Activated gamma-delta T cell treated with Interleukin-2 at 50 U/mL for 16 hours (primary cell): ENCODE results near the gene TAF8.

ENCODE experiments used
- DNase-seq: peaks from one replicate; pipeline ENCODE4 v3.0.0-alpha.2; 2020

The TAF8 gene

DNA sequence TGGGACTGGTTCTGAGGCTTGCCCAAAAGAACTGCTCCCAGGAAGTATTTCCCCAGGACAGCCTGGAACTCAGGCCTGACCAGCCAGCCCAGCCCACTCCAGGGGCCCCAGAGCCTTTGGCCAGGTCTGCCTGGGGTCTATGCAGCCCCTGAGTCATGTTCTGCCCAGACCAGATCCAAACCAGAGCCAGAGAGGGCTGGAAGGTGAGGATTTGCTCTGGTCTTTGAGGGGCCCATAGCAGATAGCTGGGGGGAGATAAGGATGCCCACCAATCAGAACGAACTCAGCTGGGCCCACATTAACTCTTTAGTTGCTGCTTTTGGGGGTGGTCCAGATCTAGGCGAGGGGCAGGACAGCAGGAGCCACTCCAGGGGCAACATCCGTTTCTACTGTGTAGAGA is 75.3 kb downstream of the TAF8 start:
- no peak for DNase-seq

DNA sequence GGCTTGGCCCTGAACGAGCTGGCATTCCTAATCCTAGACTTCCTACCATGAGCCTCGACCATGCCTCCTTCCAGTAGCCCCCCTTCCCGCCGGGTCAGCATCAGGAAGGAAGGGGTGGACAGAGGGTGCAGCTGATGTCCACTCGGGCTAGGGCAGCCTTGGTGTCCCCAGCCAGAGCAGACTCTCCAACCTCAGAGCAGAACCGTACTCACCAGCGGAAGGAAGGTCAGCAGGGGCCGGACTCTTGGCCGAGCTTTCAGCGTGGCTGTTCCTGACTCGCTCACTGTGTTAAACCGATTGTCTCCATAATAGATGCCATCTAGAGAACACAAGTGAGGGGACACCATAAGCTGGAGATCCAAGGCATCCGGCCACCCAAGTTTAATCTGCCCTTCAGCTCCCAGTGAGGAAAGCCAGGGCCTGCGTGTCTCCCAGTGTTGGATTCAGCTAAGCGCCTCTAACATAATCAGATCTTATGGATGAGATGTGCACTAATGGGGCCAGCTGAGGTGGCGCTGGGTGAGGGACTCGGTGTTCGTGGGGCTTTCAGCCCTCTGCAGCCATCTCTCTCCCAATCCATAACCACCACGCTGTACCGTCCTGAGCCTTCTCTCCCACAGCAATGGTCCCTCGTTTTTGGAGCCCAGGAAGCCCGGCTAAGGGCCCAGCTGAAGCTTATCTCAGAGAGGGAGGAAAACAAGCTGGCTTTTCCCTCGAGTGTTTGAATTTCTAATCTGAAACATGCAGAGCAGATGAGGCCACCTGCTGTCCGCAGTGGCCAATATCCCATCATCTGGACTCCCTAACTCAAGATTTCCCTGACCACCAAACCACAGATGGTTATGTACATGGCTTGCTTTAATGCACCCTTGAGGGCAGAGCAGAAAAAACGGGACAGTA is 78.4 kb downstream of the TAF8 start:
- no peak for DNase-seq

DNA sequence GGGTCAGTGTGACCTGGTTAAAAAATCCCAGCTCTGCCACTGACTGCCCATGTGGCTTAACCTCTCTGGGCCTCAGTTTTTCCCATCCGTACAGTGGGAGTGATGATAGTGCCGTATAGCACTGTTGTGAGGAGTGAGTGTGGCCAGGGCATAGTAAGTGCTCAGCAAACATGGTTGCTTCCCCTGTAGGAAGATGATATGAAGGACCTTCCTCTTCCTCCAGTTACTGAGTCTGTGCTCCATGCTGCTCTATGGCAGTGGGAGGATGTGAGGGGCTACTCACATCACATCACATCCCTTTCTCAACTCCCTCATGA is 79.0 kb downstream of the TAF8 start:
- DNase-seq, result no peak

DNA sequence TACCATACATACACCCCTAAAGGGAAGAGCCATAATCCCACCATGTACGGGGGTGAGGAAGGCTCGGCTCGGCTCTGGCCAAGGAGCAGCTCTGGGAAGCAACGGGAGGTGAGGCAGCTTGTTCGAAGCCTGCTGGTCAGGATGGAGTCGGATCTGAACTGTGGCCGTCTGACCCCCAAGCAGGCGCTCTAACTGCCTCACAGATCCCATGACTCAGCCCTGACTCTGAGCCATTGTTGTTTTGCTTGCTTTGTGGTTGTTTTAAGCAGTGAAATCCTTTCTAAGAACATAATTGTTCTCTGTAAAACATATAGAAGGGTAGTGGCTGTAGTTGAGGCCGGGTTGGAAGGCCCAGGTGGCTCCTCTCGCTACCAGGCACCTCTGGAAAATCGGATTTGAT is 81.2 kb downstream of the TAF8 start:
- DNase-seq, result no peak

DNA sequence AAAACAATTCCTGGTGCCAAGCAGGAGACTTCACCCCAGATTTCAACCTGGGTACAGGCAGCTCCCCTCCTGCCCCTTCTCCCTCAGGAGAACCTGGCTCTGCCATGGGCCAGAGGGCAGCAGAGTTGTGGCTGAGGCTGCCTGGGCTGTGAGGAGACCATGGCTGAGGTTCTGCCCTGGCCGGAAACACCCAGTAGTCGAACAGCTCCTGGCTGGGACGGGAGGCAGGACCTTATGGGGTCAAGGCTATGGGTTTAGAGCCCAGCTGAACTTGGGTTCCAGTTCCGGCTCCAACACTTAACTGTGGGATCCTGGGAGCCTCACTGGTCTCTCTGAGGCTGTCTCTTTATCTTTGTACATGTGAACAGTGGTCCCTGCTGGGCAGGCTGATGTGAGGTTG is 83.6 kb downstream of the TAF8 start:
- no peak for DNase-seq

DNA sequence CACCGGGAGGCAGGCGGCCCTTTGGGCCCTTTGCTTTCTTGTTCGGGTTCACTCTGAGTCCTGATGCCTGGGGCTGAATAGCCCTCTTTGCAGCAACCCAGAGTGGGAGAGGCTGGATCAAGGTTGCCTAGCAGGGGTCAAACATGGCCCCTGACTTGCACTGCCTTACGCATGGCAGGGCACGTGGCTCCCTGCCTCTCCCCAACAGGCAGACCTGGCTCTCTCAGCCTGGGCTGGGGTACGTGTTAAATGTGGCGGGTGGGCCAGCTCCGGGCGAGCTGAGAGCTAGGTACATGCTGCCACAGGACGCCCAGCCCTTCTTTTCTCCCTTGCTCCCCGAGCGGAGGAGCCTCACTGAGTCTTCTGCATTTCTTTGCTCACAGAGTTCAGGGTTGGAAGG is 84.8 kb downstream of the TAF8 start:
- DNase-seq, result no peak

DNA sequence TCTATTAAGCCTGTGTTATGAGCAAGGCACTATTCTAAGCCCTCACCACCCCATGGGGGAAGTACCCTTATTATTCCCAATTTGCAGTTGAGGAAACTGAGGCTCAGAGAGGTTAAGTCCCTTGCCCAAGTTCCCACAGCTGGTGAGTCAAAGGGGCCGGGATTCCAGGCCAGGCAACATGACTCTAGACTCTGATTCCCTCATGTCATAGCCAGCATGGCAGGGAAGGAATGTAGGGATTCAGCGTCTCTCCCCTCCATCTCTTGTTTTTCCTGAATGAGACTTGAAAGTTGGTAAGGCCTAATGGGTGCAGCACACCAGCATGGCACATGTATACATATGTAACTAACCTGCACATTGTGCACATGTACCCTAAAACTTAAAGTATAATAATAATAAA is 85.4 kb downstream of the TAF8 start:
- DNase-seq, result no peak

DNA sequence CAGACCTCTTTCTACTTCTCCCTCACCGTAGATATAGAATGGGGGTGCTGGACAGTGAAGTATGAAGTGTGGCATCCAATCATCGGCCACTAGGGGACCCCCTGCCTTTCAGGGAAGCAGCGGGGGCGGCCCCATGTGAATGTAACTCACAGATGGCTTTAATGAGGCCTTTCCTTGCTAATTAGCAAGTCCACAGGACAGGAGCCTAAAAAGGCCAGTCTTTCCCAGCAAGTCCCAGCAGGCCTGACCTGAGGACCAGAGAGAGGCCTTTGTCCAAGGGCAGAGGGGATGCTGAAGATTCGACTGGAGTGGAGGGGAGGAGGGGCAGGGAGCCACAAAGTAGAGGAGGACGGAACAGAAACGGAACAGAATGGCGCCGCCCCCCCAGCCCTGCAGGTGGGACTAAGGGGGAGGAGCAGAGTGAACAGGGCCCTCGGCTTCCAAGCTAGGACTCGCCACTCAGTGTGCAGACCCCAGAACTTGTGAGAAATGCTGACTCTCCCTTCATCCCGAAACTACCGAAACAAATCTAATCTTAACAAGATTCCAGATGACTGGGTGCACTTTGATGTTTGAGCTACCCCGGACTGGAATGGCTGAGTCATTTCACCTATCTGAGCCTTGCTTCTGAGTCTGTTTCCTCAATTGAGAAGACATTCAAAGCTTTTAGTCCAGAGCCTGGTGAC is 86.3 kb downstream of the TAF8 start:
- DNase-seq, result peak; percentile 17
